Hematopoietic multipotent progenitor cell treated with erythropoietin and hydrocortisone succinate and interleukin-3 and kit ligand, for 4 days (in vitro differentiated cells): ENCODE results near the gene PEAK3.
A peak's percentile ranks its signal among the peaks of the same experiment; 100 is the strongest.
"Not testable (repeated sequence)": the region's sequence is repeated elsewhere in the genome, so short reads cannot be mapped to it uniquely, and the experiment has no call there.

Experiments
- DNase-seq: peaks from one replicate; pipeline ENCODE4 v3.0.0-alpha.2; 2015

The PEAK3 gene

DNA sequence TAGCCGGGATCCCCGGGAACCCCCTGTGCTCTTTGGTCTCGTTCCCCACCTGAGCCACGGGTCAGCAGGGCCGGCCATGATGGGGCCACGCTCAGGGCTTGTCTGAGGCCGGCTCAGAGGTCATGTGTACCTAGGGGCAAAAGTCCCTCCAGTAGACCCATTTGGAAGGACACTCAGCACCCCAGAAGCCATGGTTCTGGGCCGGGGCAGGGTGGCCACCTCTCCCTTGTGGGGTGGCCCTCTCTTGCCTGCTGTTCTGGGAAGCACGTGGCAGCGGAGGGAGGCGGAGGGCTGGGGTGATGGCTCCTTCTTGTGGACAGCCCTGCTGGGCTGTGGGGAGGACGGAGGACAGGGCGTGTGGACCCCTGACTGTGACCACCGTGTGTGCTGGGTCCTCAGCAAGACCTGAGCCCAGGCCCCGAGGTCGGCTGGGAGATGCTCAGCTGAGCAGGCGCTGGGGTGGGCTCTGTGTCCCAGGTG, 6.4 kb upstream of the PEAK3 start:
- DNase-seq = no peak

DNA sequence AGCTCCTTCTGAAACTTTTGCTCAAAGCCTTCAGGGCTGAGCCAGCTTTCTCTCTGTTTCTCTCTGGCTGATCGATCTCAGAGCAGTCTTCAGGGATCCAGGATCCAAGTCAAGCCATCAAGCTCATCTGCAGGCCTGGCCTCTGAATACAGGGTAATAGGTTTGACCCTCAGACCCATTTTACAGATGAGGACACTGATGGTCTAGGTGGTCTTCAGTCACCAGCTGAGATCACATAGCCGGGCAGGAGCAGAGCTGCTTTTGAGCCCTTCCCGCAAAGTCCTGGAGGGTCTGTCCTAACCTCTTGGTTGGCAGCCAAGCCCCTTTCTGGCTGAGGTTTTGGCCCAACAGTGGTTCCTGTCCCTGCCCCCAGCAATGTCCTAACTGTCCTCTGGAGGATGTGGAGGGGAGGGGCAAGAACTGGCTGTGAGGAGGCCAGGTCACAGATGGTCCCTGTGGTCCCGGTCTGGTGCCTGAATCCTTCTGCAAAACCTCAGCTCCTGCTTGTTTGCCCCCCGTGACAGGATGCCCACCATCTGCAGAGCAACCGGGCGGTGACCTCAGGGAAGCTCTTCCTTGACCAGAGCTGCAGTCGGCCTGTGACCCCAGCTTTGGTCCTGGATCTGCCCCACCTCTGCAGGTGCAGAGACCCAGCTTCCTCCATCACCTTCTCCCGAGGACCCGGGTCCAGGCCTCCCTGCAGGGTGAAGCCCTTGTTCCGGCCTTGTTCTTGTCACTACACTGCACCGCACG, 5.8 kb upstream of the PEAK3 start:
- peak; percentile 77 for DNase-seq

DNA sequence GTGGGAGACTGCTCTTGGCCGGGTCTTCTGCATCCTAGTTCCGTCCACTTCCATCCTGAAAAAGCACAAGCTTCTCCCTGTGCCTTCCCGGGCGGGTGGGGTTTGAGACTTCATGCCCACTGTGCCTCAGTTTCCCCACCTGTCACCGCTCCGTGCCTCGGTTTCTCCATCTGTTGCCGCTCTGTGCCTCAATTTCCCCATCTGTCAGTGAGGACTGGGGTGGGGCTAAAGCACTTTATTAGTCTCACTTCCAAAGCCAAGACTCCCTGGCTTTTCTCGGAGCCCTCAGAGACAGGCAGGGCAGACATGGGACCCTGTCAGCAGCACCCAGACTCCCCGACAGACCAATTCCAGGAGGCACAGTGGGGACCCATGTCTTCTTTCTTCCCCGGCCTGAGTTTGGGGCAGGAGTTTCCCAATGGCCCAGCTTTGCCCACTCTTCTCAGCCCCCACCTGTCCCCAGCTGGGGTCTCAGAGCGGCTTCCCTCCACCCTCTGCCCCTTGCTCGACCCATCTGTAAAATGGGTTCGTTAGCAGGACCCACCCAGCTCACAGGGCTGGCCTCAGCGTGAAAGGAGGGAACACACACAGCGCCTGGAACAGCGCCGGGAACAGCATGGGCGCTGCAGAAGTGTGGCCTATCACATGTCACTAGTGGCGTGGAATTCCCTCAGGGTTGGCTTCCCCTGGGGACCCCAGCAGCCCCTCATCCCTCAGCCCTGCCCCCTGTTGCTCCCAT, 4.6 kb upstream of the PEAK3 start:
- no peak for DNase-seq

DNA sequence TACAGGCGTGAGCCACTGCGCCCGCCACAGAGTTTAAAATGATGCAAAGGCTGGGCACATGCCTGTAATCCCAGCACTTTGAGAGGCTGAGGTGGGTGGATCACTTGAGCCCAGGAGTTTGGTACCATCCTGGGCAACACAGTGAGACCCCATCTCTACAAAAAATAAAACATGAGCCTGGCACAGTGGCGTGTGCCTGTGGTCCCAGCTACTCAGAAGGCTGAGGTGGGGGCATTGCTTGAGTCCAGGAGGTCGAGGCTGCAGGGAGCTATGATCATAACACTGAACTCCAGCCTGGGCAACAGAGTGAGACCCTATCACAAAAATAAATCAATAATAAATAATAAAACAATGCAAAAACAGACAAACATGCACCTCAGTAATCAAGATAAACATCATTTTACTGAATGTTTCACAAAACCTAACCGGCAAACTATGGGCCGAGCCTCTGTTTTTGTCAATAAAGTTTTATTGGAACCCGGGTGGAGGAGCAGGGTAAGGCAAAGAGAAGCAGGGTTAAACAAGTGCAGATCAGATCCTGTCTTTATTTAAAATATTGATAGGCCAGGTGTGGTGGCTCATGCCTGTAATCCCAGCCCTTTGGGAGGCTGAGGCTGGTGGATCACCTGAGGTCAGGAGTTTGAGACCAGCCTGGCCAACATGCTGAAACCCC, 2.0 kb upstream of the PEAK3 start:
- DNase-seq = no peak

DNA sequence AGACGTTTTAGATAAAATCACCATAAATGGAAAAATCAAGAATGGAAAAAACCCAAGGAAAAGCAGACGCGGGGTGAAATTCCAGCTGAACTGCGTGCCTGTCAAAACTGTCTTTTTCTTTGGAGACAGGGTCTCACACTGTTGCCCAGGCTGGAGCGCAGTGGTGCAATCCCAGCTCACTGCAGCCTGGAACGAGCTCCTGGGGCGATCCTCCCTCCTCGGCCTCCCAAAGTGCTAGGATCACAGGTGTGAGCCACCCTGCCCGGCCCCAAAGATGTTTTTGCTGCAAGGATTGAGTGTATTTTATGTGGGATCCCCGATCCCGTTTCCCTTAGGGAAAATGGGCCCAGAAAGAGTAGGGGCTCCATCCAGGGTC, 875 bp upstream of the PEAK3 start:
- DNase-seq = no peak

DNA sequence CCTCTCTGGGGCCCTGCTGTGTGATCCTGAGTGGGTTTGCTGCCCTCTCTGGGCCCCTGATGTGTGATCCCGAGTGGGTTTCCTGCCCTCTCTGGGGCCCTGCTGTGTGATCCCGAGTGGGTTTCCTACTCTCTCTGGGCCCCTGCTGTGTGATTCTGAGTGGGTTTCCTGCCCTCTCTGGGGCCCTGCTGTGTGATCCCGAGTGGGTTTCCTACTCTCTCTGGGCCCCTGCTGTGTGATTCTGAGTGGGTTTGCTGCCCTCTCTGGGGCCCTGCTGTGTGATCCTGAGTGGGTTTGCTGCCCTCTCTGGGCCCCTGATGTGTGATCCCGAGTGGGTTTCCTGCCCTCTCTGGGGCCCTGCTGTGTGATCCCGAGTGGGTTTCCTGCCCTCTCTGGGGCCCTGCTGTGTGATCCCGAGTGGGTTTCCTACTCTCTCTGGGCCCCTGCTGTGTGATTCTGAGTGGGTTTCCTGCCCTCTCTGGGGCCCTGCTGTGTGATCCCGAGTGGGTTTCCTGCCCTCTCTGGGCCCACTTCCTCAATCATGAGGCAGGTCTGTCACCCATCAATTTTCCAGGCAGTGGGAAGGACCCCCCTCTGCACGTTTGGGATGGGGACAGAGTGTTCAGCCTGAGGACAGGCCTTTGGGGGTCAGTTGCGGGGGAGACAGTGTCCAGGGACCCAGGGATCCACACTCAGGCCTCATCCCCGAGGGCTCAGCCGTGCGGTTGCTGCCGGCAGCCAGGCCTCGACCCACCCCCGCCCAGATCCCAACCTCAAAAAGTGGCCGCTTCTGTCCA, 512 bp downstream of the PEAK3 start:
- not testable (repeated sequence) for DNase-seq

DNA sequence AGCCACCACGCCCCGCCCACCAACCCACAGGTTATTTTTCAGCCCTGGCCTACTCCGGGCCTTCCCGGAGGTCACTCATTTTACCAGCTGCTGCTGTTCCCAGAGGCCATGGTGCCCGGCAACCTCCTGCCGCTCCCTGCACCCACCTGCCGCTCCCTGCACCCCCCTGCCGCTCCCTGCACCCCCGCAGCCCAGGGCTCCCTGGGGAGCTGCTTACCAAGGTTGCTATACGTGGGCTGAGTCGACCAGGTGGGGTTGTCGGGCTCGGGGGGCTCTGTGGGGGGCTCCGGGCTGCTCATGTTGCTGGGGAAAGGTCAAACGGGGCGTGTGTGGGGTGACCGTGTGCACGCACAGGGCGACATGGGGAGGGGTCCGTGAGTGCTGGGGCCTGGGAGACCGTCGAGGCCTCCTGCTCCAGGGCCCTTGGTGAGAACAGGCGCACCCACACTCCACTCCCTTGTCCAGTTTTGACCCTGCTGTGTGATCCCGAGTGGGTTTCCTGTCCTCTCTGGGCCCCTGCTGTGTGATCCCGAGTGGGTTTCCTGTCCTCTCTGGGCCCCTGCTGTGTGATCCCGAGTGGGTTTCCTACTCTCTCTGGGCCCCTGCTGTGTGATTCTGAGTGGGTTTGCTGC, 1.2 kb downstream of the PEAK3 start:
- DNase-seq = no peak

DNA sequence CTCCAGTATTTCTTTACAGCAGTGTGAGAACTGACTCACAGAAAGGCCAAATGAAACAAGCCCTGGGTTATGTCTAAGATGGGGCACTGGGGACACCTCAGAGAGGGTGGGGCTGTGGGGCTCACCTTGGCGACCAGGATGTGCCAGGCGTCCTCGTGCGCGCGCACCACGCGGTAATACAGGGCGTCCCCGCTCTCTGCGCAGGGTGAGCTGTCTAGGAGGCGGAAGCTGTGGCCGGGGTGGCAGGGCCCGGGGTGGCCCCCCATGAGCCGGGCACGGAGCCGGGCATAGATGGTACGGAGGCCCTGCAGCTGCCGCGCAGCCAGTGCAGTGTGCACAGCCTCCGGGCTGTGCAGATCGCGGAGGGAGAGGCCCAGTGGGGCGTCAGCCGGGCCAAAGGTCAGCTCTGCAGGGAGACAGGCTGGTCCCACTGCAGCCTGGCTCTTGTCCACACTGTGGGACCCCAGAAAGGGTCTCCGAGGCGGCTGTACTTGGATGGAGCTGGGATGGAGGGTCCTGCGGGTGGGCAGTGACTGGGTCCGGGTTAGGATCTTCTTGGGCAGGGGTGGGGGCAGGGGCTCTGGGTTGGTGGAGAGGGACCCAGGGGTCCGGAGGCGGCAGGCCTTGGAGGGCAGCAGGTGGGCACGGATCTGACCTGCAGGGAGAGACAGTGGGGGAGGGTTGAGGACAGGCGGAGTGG, 3.4 kb downstream of the PEAK3 start:
- DNase-seq = no peak

DNA sequence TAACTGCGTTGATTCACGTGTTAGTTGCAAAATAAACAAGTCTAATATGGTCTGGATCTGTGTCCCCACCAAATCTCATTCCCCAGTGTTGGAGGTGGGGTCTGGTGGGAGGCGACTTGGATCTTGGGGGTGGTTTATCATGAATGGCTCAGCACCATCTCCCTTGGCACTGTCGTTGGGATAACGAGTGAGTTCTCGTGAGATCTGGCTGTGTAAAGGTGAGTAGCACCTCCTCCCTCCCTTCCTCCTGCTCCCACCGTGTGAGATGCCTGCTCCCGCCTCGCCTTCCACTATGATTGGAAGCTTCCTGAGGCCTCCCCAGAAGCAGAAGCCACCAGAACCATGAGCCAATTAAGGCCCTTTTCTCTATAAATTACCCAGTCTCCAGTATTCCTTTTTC, 4.8 kb downstream of the PEAK3 start:
- DNase-seq = no peak

DNA sequence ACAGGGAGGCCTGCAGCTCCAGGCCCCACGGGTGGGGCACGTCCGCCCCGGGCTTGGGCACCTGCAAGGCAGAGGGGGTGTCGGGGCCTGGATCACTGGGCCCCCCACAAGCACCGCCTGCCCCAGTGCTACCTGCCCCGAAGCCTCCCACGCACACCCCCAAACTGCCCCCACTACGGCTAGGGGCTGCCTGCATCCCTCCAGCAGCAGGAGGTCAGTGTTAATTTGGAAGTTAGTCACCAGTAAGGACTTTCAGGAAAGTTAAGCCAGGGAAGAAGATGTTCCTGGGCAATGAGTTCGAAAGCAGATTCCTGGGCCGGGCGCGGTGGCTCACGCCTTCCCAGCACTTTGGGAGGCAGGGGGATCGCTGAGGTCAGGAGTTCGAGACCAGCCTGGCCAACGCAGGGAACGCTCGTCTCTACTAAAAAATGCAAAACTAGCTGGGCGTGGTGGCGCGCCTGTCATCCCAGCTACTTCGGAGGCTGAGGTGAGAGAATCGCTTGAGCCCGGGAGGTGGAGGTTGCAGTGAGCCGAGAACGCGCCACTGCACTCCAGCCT, 5.5 kb downstream of the PEAK3 start:
- no peak for DNase-seq

DNA sequence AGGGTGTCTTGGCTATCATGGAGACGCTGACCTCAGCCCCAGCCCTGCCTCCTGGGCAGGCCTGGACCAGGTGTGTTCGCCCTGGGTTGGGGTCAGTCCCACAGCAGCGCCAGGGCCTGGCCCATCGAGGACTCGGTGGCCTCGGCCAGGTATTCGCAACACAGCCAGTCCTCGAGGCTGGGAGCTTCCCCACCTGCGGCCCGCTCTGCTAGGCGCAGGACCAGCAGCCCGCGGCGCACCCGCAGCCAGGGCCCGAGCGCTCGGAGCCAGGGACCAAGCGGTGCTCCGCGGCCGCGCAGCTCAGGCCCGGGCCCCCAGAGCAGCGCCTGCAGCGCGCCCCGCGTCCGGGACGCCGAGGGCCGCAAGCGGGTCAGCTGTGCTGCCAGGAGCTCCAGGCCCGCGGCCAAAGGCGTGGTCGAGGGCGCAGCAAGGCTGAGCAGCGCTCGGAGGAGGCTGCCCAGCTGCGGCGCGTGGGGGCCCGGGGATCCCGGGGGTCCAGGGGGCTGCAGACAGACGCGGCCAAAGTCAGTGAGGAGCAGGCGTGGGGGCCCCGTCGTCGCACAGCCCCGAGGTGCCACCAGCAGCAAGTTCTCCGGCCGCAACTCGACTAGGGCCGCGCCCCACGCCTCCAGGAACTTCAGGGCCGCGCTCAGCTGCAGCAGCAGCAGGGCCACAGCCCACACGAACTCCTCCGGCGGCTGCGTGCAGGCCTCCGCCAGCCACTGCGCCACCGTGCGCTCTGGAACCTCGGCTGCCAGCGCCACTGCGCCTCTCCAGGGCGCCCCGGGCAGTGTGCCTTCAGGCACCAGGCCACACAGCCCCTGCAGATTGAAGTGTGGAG, 6.2 kb downstream of the PEAK3 start:
- no peak for DNase-seq

DNA sequence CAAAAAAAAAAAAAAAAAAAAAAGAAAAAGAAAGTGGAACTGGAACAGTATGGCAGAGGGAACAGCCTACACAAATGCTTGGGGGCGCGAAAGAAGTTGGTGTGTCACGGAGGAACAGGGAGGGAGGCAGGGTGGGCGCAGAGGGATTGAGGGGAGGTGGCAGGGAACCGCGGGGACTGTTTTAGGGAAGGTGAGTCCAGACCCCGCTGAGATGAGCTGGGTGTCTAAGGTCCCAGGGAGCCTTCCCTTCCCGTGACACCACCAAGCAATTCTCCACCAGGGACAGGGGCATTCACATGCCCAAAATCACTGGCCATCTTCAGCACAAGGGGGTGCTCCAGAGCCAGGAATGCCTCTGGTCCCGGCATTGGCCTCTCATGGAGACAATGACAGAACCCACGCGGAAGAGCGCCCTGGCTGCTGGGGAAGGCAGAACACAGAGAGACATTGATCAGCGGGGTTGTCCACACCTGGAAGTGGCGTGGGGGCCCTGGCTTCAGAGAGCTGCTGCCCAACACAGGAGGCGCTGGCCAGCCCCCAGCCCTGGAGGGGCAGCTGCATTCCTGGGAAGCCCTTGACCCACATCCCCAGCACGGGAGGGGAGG, 6.9 kb downstream of the PEAK3 start:
- peak; percentile 88 for DNase-seq

DNA sequence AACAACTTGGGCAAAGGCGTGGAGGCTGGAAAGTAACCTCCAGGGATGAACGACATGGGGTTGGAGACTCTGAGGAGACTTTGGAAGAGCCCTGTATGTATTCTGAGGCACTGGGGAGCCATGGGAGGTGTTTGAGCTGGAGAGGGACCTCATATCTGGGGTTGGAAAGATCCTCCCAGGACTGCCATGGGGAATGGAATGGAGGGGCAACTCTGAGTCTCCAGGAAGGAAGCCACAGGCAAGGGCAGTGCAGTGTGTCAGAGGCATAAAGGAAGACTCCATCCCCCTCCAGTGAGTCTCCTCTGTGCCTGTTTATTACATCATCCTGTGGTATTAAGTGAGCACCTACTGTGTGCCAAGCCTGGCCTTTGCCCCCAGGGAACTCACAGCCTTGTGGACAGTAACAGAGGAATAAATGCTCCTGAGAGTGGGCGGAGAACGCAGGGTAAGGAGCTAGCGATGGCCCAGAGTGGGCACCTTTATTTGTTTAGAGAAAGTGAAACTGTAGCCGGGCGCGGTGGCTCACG, 7.7 kb downstream of the PEAK3 start:
- no peak for DNase-seq

DNA sequence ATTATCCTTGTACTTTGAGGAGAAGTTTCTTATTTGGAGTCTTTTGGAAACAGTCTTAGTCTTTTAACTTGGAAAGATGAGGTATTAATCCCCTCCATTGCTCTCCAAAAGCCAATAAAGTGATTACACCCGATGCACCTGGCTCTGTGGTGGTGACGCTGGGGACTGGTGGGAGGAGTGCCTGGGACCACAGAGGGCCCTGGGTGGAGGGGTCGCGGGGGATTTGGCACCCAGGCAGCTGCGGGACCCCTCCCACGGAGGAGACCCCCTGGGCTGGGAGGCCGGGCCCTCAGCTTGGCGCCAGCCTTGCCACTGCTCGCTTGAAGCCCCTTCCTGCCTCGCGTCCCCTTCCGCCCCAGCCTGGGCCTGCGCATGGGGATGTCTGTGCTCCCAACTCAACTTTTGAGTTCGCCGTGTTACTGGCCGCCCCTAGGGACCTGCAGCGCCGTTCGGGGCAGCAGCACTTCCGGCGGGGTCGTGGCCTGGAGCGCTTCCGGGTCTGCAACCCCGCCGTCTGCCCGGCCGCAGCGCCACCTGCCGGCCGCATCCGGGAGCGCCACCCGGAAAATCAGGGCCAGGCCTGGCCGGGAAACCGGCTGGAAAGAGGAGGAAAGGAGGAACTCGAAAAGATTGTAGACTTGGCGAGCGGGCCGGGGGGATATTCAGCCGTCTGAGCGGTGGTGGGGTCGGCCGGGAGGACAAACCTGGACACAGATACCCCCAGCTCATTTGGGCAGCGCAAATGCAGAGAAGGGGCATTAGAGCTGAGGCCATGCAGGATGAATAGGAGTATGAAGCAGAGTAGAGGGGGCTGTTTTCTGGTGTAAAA, 8.4 kb downstream of the PEAK3 start:
- peak; percentile 93 for DNase-seq

DNA sequence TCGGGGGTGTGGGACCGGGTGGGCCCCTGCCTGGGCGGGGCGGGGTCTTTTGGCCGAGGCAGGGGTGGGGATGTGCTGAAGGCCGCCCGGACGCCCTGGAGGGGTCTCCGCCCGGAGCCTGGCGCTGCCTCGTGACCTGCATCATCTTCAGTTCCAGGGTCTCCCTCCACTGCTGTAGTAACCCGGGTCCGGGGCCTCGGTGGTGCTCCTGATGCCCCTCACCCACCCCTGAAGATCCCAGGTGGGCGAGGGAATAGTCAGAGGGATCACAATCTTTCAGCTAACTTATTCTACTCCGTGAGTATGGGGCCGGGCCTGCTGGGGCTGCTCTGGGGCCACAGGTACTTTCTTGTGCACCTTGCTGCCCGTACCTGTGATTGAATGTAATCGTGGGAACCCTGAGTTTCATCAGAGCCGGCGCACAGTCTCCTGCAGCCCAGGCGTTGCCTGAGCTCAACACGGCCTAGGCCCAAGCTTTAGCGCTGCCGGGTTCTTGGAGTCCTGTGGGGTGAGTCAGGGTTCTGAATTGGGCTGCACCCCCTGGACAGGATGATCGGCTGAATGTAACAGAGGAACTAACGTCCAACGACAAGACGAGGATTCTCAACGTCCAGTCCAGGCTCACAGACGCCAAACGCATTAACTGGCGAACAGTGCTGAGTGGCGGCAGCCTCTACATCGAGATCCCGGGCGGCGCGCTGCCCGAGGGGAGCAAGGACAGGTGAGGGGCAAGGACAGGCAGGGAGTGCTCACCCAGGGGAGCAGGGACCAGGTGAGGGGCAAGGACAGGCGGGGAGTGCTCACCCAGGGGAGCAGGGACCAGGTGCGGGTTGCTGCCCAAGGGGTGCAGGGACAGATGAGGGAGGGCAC, 10.5 kb downstream of the PEAK3 start:
- no peak for DNase-seq

DNA sequence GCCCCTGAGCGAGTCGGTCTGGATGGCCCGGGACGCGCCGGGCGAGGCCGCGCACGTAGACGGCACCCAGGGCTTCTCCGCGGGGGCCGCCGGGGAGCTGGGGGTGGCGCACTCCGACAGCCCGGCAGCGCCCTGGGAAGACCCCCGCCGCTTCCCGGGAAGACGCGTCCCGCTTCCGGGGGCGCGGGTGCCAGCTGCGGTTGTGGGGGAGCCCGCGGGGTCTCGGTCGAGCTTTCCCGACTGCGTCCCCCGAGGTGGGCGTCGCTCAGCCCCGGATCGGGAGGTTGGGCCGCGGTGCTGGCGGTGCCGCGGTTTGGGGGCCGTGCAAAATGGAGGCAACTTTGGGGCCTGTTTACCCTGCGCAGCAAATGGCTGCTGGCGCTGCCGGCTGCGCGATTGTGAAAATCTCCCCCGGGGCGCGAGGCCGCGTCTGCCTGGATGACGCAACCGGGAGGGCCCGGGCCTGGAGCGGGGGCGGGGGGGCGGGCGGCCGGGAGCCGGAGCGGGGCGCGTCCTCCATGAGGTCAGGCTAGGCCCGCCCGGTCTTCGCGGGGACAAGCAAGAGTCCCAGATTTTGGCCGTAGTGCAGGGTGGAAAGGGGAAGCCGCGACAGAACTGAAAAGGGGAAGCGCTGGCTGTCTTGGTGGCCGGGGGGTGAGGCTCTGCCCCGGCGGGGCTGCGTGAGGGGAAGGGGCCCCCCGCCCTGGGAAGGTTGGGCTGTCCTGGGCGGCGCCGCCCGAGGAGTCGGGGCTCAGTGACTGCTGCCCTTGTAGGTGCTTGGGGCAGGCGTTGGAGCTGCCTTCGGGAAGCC, 11.3 kb downstream of the PEAK3 start:
- DNase-seq = peak; percentile 95

DNA sequence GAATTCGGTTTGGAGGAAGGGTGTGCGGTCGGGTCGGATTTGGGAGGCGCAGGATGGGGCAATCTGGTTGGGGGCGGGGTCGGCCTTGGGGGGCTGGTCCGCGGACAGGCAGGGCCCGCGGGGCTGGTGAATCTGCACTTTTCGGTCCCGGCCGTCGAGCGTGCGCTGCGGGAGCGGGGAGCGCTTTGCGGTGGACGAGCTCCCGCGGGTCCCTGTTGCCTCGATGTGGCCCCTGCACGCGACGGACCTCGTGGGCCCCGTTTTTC, 11.9 kb downstream of the PEAK3 start:
- peak; percentile 58 for DNase-seq
